ENCODE data around the gene LINGO1. TPM values are rescaled to one million over a fixed set of nuclear protein-coding genes. Genes with fewer than 3 reads are reported as not detected.

The LINGO1 gene
- 0.09 and 3.0 TPM in 2 replicates for total RNA-seq

GRCh38 chr15:77632534-77633133 is at the start of gene LINGO1:
TSS of gene LINGO1 (minus strand) at chr15:77632912. CDS start at chr15:77632315, 597 bp downstream.

Other genes starting within 250 kb of the LINGO1 start
- gene PEAK1, start 212.8 kb downstream of the LINGO1 start, total RNA-seq, result 44.0 and 55.2 TPM in 2 replicates
- gene HMG20A, start 212.0 kb downstream of the LINGO1 start, total RNA-seq, result 23.2 and 24.0 TPM in 2 replicates

Measured in pericardium fibroblast (primary cell).